ENCODE results near the gene CCNQ. TPM values are rescaled to one million over a fixed set of nuclear protein-coding genes. Genes with fewer than 3 reads are reported as not detected.

The CCNQ gene
- total RNA-seq, 1 donor from 2014 or later: 21.2 TPM

DNA sequence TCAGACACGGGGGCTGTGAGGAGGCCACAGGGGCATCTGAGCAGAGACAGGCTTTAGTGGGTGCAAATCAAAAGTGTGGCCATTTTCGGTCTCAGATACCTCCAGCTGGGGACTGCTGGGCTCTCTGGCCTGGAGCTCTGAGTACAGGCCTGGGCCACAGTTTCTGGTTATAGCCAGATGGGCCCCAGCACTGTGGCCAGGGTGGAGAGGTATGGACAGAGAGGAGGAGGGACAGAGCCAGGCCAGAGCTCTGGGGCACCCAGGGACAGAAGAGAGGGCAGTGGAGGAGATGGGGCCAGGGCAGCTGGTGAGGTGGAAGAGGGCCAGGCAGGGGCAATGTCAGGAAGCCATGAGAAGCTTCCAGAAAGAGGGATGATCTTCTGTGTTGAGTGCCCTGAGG is 20.1 kb downstream of the CCNQ start:
- DNase-seq (ENCODE audit: low spot score in 2 of 2): no peak
- no peak for FAIRE-seq

DNA sequence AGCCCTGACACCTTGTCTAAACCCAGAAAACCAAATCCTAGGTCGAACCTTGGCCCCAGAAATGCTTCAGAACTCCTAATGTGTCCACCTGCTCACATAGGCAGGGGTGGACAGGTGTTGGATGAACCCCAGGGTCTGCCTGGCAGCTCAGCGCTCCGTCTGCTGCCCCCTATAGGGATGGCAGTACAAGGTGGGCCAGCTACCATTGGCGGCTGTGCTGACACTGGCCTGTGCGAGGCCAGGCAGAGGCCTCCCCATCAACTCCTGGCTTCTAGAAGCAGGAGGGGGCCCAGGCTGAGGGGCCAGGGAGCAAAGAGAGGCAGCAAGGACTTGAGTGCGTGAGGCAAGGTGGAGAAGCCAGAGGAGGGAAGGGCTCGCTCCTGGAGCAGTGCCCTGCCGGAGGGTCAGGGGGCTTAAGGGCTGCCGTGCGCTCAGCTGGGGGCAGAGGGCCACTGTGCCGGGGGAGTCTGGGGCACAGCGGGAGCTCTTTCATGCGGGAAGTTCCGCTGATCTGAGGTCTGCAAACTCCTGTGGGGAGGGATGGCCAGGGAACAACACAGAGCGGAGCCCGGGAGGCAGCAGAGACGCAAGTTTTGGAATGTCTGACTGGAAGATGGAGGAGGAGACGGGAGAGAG is 20.6 kb downstream of the CCNQ start:
- FAIRE-seq: no peak
- no peak for DNase-seq (ENCODE audit: low spot score in 2 of 2)

DNA sequence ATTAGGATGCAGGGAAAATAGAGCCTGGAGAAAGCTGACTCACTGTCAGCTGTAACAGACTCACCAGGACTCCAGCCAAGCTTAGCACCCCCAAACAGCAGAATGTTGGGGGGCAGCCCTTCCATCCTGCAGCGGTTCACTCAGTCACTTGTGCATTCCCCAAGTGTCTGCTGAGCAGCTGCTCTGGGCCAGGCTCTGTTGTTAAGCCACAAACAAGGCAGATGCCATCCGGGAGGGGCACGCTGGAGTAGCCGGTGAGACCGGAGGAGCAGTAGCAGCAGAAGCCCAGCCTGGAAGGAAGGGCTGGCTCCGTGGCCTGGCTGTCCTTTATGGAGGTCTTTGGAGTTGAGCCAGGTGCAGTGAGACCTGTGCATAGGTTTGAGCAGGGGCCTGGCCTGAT is 22.0 kb downstream of the CCNQ start:
- DNase-seq (ENCODE audit: low spot score in 2 of 2) (no peak), FAIRE-seq (no peak)

DNA sequence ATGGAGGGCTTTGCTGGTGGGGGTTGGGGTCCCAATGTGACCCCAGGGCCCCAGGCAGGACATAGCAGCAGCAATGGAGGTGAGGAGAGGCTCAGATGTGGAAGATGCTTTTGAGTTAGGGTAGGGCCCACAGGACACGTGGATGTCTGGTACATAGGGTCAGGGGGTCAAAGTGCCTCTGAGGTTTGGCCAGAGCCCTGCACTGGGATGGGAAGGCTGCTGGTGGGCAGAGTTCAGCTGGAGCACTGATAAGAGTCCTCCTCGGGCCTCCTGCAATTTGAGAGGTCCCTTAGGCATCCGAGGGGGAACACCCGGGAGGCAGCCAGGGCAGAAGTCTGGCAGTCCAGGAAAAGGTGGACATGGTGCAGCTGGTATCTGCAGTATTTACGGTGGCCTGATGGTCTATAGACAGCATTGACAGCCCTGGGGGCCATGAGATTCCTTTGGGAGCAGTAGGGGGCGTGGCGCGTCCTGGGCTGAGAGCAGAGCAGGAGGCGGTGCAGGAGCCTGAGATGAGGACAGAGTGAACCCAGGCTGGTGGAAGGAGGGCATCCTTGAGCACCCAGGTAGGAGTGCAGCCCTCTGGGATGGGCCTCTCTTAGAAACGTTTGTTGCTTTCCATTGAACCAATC is 22.6 kb downstream of the CCNQ start:
- no peak for FAIRE-seq
- no peak for DNase-seq (ENCODE audit: low spot score in 2 of 2)

DNA sequence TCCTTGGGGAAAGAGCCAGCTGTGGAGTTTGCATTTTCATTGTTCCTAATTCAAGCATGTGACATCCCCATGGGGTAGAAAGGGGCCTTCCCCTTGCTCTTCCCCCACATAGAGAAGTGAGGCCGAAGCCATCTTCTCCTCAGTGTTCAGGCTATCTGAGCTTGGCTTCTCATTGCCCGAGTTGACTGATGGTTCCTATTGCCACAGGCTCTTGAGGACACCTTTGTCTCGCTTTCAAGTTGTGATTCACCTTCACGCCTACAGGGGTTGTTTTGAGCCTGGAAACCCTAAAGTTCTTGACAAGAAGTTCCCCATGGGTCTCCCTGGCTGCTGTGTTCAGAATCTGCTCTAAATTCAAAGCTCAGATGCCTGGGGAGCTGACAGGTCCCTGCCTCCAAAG is 25.0 kb downstream of the CCNQ start:
- FAIRE-seq (no peak), DNase-seq (ENCODE audit: low spot score in 2 of 2) (no peak)

DNA sequence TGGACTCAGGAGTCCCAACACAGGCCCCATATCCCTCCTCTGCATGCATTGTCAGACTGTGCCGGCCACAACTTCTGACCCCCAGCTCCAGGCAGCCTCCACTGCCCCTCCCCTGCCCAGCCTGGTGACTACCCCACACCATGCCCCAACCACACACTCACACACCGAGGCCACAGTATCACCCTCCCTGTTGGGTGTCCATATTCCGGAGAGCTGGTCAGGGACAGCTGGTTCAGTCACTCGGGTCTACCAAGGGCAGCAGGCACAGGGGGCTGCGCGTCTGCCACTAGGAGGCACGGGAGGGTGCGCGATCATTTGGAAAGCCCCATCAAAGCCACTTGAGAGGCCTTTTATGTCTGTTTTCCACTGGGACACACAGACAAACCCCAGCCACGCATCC is 26.3 kb downstream of the CCNQ start:
- DNase-seq (ENCODE audit: low spot score in 2 of 2) (no peak), FAIRE-seq (no peak)

DNA sequence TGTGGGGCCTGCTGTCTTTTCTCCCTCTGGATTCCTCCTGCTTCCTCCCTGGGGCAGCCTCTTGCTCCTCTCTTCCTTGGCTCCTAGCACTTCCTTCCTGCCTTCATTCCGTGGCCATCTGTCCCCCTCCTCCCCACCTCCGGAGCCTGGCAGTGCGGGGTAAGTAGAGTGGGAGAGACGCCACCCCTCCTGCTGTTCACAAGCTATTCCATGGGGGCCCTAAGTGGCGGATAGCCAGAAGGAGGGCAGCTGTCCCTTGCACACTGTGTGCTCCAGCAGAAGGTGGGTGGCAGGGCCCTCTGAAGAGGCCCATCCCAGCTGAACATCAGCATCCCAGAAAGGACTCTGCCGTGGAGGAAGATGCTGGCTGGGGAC is 27.4 kb downstream of the CCNQ start:
- no peak for DNase-seq (ENCODE audit: low spot score in 2 of 2)
- FAIRE-seq: no peak

DNA sequence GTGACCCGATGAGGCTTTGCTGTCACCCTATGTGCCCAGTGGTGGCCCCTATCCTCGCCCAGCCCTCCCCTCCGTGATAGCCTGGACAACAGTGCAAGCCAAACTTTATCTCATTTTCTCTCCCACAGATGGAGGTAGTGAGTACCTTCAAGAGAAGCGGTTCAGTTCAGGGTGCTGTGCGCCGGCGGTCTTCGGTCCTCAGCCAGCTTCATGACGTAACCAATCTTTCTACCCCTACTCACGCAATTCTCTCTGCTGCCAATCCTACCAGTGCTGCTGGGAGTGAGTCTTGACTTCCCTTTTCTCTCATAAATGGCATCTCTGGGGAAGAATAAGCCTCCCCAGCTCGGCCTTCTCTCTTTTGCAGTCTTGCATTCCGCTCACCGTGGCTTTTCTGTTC is 29.5 kb downstream of the CCNQ start:
- no peak for FAIRE-seq
- DNase-seq (ENCODE audit: low spot score in 2 of 2): no peak

DNA sequence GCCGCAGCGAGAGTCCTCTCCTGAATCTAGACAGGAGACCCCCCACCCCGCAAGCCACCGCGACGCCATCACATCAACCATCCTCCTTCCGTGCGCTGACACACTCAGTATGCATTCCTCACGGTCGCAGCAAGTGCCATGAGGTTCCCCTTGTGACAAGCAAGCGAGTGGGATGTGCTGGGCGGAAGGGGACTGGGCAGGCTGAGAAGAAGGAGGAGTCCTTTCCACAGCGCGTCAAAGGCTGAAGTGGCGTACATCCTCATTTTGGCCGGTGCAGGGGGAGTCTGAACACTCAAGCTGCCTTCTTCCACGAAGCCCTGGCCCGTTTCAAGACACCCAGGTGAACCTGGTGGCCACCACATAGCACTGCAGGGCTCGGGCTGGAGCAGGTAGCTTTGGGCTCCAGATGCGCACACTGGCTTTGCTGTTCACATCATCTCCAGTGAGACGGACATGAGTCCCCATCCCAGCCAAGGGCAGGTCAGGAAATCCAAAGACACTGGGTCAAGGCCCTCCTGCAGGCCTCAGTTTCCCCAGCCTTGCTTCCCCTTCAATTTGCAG is 30.4 kb downstream of the CCNQ start:
- DNase-seq (ENCODE audit: low spot score in 2 of 2) (no peak), FAIRE-seq (no peak)

DNA sequence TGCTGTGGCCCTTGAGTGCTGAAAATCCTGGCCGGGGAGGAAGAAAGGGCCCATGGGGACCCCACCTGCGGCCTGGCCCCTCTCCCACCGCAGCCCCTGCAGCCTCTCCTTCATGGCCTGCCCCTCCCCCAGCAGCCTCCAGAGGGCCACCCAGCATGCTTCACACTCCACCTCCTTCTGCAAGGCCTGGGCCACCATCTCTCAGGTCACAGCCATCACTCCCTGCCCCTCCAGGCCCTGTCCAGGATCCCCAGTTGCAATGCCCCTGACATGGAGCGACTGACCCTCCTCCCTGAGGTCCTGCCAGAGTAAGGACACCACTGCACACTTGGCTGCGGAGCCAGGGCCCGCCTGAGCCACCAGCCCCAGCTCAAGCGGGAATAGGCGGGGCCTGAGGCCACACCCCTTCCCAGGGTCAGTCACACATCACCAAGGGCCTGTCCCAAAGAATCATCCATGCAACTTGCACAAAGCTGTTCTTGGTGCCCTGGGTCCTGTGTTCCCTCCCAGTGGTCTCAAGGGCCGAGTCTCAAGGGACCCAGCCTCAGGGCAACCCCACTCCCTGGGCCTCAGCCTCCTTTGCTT is 32.9 kb downstream of the CCNQ start:
- no peak for DNase-seq (ENCODE audit: low spot score in 2 of 2)

DNA sequence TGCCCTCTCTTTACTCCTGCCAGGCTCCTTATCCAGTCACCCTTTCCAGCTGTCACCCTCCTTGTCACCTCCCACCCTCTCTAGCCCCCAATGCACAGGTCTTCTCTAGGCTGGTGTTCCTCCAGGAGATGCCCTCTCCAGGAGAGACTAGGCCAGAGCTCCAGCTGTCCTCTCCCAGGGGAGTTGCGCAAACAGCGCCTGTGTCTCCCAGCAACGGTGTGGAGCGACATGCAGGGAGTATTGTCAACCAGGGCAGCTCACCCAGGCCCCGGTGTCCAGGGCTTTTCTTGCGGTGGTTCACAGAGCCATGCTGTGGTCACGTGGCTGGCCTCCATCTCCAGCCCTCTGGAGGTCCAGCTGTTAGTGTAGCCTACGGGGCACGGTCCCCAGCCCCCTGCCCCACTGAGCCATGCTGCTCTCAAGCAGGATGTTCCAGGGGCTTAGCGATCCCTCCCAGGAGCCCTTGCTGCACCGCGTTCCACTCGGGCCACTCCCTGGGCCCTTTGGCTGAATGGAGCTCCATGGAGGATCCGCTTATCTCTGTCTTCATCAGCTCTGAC is 34.8 kb downstream of the CCNQ start:
- DNase-seq (ENCODE audit: low spot score in 2 of 2) (no peak), FAIRE-seq (no peak)

More for the DNA sequence above, 32.9 kb downstream of the CCNQ start:
- no peak for FAIRE-seq

DNA sequence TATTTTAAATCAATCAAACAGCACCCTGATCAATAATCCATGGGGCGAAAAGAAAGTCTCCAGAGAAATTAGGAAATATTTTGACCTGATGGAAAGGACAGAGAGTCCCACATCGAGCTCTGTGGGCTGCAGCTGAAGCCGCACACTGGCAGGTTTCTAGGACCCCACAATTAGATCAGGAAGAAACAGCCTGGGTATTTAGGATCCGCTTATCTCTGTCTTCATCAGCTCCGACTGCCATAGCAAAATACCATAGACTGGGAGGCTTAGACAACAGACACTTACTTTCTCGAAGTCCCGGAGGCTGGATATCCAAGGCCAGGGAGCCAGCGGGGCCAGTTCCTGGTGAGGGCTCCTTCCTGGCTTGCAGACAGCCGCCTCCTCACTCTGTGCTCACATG is 36.4 kb downstream of the CCNQ start:
- FAIRE-seq (no peak), DNase-seq (ENCODE audit: low spot score in 2 of 2) (no peak)

DNA sequence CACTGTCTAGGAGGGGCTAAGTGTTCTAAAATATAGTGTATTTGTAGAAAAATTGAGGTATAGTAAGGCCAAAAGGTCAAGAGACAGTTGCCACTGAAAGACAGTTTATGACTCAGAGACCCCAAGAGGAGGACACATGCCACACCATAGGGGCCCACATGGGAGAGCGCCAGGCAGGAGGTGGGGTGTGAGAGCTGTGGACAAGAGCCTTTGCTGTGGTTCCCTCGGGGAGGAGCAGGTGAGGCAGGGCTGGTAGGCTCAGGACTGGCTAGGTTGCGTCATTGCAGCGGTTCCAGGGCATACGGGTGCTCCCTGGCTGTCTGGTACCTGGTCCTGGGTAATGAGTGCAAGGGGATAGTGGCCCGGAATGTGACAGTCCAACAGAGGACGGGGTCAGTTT is 37.6 kb downstream of the CCNQ start:
- DNase-seq (ENCODE audit: low spot score in 2 of 2) (no peak), FAIRE-seq (no peak)

DNA sequence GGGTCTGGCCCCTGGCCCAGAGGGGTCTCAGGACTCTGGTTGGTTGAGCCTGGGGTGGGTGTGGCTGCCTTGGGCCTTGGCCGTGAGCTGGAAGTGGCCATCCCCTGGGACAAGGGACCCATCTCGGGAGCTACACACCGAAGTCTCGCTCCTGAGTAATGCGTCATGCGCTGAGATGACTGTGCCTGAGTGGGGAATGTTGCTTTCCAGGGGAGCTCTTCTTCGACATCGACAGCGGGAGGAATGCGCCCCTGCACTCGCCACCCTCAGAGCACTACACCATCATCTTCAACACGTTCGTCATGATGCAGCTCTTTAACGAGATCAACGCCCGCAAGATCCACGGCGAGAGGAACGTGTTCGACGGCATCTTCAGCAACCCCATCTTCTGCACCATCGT is 38.5 kb downstream of the CCNQ start:
- DNase-seq (ENCODE audit: low spot score in 2 of 2) (no peak), FAIRE-seq (no peak)

DNA sequence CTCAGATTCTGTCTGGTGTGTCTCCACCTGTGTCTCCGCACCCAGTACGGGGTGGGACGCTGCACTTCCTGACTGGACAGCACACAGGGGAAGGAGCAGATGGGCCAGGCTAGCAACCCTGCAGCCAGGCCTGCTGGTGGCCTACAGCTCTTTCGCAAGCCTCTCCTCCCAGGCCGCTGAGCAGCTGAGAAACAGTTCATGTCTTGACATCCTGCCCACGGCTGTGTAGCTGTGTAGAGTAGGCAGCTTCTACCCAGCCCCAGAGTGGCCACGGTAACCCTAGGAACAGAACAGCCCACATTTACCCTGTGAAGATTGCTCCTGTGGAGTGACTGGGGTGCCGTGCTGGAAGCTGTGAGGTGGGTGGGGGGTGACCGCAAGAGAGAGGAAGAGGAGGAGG is 38.9 kb downstream of the CCNQ start:
- FAIRE-seq (no peak), DNase-seq (ENCODE audit: low spot score in 2 of 2) (no peak)

DNA sequence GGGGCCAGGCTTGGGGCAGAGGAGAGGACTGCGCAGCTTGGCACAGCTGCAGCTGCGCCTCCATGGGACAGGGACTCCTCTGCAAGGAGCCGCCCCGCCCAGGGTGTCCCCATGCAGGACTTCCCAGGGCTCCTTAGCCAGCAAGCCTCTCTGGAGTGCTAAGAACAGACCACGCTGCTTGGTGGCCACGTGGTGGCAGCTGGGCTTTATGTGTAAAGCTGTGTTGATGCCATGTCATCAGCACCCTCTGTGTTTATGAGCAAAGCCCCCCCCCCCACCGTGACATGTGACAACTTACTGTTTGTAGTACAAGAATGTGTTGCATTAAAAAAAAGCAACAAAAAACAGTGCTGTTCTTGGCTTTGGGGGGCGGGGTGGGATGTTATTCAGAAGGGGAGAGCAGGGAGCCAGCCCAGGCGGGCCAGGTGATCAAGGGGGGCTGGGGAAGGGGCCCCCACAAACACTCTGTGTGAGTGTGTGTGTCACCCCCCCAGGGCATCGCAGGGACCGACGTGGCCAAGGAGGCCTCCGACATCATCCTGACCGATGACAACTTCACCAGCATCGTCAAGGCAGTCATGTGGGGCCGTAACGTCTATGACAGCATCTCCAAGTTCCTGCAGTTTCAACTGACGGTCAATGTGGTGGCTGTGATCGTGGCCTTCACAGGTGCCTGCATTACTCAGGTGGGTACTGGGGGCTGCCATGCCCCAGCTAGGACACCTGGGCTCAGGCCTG is 41.2 kb downstream of the CCNQ start:
- DNase-seq (ENCODE audit: low spot score in 2 of 2): no peak
- no peak for FAIRE-seq

DNA sequence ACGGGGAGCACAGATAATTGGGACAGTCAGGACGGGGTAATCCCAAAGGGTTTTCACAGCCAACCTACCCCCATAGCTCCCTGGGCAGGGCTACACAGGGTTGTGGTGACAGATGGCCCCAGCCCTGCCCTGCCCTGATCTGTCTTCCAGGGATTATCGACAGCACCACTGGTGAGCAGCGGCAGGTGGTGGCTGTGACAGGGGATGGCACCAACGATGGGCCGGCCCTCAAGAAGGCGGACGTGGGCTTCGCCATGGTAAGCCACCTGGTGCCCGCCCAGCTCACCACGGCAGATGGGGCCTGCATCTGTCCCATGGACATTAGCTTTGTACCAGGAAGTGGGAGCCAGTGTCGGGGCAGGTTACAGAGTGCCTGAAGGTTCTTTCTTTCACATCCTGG is 42.2 kb downstream of the CCNQ start:
- FAIRE-seq (no peak), DNase-seq (ENCODE audit: low spot score in 2 of 2) (no peak)

DNA sequence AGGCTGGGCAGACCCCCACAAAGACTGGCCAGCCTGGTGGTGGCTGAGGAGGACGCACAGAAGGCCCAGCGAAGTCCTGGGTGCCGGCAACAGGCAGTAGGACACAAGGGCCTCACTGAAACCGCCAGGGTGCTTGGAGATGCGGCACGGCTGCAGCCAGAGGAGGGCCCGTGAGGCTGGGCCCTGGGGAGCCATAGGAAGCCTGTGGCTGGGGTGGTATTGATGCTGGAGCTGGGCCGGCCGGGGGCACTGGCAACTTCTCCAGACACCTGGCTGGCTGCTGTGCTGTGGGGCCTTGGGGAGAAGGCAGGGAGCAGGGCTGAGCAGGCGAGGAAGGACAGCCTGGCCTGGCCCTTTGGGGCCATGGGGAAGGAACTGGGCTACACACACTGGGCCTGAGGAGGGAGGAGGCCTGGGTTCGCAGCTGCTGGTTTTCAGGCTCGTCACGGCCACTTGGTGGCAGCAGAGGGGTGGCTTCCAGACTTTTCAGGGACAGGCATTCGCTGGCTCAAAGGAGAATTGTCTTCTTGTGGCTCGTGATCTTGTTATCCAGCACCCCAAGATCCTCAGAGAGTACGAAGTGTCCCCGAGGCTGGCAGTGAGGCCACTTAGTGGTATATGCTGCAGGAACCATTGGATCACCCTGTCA is 44.3 kb downstream of the CCNQ start:
- no peak for FAIRE-seq
- DNase-seq (ENCODE audit: low spot score in 2 of 2): peak; percentile 75 to 81

DNA sequence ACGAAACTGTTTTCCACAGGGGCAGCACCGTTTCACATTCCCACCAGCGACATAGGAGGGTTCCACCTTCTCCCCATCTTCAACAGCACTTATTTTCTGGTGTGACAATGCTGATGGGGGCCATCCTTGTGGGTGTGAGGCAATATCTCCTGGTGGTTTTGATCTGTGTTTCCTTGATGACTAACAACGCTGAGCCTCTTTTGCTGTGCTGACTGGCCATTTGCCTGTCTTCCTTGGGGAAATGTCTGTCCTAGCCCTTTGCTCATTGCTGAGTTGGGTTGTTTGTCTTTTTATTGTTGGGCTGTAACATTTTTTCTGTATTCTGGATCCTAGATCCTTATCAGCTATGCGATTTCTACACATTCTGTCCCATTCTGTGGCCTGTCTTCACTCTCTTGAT is 47.8 kb downstream of the CCNQ start:
- DNase-seq (ENCODE audit: low spot score in 2 of 2): no peak
- FAIRE-seq: no peak

DNA sequence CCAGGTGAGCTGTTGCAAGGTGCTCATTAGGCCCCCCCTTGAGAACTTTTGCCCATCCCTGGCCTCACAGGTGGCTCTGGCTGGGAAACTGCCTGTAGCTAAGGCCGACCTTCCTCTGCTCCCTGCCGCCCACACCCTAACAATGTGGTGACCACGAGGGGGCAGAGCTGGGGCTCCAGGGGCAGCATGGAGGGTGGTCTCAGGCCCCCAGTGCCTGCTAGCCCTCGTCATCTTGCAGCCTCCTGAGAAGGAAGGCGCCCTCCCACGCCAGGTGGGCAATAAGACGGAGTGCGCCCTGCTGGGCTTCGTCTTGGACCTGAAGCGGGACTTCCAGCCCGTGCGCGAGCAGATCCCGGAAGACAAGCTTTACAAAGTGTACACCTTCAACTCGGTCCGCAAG is 49.1 kb downstream of the CCNQ start:
- DNase-seq (ENCODE audit: low spot score in 2 of 2) (no peak), FAIRE-seq (no peak)

DNA sequence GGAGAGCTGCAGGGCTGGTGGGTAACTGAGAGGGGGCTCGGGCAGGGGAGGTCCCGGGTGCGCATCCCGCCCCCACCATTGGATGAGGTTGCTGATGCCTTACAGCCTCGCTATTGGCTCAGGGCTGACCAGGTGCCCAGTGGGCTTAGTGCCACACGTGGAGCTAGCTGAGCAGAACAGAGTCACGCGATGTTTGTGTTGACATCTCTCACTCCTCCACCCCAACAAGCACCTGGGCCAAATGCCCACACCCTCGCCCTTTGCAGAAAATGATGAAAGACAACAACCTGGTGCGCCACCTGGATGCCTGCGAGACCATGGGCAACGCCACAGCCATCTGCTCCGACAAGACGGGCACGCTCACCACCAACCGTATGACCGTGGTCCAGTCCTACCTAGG is 49.7 kb downstream of the CCNQ start:
- DNase-seq (ENCODE audit: low spot score in 2 of 2): no peak
- no peak for FAIRE-seq
